Cerebellar nuclear complex (tissue), 1 donor: ENCODE results near the gene CLRN3.

ENCODE experiments used
- DNase-seq, 2 experiments: peaks; one replicate each; lab custom pipeline; 2025; lab: John Stamatoyannopoulos, UW

Gene CLRN3

GRCh38 chr10:127848226-127848625 lies 44.5 kb downstream of the CLRN3 start:
- DNase-seq: no peak

GRCh38 chr10:127845756-127846155 lies 47.0 kb downstream of the CLRN3 start:
- DNase-seq: no peak

DNA sequence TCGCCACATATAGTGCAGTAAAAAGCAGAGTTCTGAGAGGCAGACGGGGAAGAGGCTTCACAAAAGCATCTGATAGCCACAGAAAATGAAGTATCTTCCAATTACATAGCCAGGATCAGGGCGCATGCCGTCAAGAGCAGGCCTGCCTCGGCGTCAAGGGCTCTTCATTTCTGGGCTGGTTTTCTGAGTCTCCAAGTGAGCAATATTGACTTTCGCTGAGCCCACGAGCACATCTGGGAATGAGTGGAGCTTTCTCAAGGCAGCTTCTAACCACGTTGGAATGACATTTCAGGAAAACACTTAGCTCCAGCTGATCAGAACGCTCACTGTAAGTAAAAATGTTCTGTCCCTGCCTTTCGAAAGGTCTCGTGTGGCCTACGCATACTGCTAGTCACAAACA lies 51.9 kb downstream of the CLRN3 start:
- DNase-seq: no peak

DNA sequence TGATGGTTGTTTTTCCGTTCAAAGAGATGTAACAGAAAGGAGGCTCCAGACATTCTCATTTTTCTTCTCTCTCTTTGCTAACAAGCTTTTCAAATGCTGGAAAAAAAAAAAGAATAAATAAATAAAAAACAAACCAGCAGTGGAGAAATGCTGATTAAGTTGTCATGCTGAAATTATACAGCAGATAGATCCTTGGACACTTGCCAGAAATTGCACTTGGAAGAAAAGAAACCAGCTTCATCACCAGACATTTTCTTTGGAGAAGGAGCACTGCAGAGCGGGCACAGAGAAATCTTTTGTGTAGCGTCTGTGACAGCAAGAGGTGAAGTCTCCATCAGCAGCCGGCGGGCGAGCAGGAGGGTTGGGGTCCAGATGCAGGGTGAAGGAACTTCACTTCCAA lies 55.8 kb downstream of the CLRN3 start:
- DNase-seq: no peak

DNA sequence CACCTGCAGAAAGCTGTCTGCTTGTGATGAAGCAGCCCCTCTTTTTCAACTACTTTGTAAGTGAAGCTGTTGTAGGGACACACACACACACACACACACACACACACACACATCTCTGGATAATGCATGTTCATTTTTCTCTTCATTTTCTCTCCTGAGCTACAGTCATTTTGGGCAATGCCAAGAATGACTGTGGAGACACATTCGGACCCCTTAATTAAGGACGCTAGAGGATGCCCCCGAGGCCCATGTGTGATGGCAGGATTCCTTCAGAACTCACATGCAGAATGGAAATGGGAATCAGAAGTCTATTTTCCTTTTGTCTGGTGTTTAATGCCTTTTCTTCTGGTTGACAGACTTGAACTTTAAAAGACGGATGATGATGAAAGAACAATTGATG lies 56.6 kb downstream of the CLRN3 start:
- DNase-seq: no peak

DNA sequence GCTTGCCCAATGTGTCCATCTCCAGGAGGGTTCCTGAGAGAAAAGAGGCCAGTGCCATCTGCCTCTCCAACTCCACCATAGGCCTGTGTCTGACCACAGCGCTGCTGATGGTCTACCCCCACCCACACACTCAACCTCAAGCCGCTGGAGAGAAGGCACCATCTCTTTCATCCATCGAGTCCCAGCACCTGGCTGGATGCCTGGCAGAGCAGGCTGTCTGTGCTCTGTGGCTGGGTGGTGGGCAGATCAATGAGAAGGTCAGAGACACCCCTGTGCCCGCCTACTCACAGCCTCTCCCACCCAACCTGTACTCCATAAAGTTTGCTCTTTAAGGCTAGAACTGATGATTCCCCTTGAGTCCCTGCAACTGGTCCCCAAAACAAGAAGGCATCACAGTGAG lies 58.0 kb downstream of the CLRN3 start:
- DNase-seq: no peak

DNA sequence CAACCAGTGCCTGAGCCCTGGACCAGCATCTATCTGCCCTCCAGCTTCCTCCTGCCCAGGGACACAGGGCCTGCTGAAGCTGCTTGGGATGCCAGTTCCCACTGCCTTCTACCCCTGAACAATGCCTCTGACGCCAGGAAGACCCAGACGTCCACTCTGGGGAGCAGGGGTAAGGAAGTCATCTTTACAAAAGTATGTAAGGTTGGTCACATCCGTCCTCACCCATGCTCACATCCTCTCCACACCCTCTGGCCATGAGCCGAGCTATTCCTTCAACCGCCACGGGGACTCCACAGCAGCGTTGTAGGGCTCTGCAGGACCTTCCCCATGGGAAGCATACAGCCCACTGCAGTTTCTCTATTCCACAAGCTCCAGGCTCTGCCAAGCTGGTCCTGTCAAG lies 58.5 kb downstream of the CLRN3 start:
- DNase-seq: no peak

DNA sequence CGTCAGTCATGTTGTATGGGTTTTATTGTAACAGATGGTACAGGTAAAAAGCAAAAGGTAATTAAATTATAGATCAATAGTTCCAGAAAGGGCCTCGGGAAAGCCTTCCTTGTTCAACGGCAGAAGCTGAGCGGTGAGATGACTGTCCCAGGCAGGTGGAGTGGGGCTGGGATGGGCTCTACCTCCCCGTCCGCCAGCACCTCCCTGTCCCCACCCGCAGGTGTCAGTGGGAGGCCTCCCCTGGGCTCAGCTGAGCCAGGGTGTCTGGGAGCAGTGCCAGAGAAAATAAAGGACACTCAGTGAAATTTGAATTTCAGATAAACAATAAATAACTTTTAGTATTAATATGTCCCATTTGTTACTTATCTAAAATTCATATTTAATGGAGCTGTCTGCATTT lies 58.9 kb downstream of the CLRN3 start:
- DNase-seq: no peak

DNA sequence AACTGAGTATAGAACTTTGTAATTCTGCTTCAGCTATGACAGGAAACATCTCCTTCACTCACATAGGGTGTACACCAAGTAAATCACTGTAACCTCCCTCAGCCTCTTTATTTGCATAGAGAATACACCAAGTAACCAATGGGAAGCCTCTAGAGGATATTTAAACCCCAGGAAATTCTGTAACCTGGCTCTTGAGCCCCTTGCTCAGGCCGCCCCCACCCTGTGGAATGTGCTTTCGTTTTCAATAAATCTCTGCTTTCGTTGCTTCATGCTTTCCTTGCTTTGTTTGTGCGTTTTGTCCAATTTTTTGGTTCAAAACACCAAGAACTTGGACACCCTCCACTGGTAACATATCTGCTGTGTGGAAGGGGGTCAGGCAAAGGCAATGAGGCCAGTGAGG lies 60.2 kb downstream of the CLRN3 start:
- DNase-seq: no peak

GRCh38 chr10:127830414-127830813 lies 62.3 kb downstream of the CLRN3 start:
- DNase-seq: no peak
